HTERT RPE-1 (cell line): Measurements from ENCODE around the gene ZBTB45.
"Not testable (repeated sequence)": the region's sequence is repeated elsewhere in the genome, so short reads cannot be mapped to it uniquely, and the experiment has no call there.

ENCODE experiments used
- in situ Hi-C: fragments of 300-500 bp; cut with MboI; formaldehyde crosslinking; loops from 4 replicates; pipeline ENCODE4 v1.14.3; 2020; ENCODE audit warnings: low sequenced_read_pairs

The ZBTB45 gene

DNA sequence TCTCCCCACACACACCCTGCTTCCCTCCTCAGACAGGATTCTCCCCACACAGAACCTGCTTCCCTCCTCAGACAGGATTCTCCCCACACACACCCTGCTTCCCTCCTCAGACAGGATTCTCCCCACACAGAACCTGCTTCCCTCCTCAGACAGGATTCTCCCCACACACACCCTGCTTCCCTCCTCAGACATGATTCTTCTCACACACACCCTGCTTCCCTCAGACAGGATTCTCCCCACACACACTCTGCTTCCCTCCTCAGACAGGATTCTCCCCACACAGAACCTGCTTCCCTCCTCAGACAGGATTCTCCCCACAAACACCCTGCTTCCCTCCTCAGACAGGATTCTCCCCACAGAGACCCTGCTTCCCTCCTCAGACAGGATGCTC, 19.6 kb upstream of the ZBTB45 start:
- in situ Hi-C loops, result not testable (repeated sequence)

- in situ Hi-C loops, result no loop called here
Observed at GRCh38 chr19:58538257-58539168, 18.9 kb upstream of the ZBTB45 start.

GRCh38 chr19:58536852-58537798, 17.5 kb upstream of the ZBTB45 start:
- in situ Hi-C loops, result no loop called here

DNA sequence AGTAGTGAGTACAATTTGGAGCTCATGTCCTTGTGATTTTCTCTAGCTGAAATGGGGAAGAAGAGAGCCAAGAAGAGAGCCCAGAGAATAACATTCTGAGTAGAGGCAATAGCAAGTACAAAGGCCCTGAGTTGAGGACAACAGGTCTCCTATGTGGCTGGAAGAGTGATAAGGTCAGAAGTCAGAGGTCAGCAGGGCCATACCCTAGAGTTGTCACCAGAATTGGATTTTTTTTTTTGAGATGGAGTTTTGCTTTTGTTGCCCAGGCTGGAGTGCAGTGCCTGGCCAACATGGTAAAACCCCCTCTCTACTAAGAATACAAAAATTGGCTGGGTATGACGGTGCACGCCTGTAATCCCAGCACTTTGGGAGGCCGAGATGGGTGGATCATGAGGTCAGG, 16.2 kb upstream of the ZBTB45 start:
- in situ Hi-C loops, result no loop called here

DNA sequence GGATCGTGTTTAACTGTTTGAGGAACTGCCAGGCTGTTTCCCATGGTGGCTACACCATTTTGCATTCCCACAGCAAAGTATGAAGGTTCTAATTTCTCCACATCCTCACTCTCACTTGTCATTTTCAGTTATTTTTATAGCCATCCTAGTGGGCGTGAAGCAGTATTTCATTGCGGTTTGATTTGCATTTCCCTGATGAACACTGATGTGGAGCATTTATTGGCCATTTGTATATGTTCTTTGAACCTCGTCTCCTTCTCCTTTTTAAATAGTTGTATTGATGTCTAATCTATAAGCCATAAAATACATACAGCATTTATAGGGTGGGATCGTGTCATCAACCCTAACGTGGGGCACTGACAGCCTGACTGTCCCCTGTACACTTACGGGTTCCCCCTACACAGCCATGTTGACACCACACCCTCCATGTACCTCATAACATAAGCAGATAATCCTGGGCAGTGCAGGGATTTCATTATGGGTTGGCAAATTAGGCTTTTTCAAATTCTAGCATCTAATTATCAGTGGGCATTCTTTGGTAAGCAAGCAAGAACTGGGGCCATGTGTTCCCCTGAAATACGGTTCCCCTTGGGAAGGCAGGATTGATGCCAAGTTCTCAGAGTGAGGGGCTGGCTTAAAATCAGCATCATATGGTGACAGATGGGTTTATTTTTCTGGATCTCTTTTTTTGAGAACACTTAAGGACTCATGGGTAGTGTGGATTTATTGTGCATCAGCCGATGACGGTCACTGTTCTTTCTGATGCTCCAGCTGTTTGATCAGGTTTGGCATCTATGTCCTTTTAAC, 11.6 kb upstream of the ZBTB45 start:
- in situ Hi-C loops, result no loop called here

DNA sequence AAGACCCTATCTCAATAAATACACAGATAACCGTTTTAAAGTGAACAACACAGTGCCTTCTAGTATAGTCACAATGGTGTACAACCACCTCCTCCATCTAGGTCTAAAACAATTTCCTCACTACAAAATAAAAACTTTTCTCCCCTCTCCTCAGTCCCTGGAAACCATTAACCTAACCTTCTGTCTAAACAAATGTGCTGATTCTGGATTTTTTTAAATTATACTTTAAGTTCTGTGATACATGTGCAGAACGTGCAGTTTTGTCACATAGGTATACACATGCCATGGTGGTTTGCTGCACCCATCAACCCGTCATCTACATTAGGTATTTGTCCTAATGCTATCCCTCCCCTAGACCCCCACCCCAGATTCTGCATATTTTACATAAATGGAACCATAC, 9.8 kb upstream of the ZBTB45 start:
- in situ Hi-C loops, result no loop called here

- in situ Hi-C loops, result no loop called here
Observed at GRCh38 chr19:58522709-58523108, 3.1 kb upstream of the ZBTB45 start.

DNA sequence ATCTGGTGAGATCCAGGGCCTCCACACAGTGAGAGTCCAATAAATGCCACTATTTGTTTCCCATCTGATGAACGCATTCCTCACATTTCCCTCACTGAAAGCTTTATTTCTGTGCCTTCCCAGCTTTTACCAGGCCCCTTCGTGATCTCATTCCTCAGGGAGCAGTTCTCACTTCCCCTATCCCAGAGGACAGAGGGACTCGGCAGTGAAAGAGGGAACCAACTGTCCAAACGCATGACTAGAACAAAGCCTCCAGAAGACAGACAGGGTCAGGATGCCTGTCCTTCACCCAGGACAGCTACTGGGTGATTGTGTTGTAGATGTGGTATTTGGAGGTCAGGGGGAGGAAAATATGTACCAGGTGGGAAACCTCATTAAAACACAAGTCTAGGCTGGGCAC, 2.0 kb upstream of the ZBTB45 start:
- in situ Hi-C loops, result no loop called here

DNA sequence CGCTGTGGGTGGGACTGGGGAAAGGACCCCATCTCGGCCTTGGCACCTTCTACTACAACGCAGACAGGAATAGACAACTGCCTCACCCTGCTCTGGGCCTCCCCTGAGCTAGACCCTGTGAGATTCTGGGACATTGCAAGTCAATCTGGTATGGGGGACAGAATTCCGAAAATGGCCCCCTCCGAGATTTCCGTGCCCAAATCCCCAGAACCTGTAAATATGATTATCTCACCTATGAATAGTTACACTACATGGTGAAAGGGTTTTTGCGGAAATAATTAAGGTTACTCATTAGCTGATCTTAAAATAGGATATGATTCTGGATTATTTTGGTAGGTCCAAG, 618 bp upstream of the ZBTB45 start:
- in situ Hi-C loops, result no loop called here

GRCh38 chr19:58519087-58519354, 589 bp downstream of the ZBTB45 start:
- in situ Hi-C loops, result no loop called here

- in situ Hi-C loops, result no loop called here
Observed at GRCh38 chr19:58518256-58519086, 1.1 kb downstream of the ZBTB45 start.

DNA sequence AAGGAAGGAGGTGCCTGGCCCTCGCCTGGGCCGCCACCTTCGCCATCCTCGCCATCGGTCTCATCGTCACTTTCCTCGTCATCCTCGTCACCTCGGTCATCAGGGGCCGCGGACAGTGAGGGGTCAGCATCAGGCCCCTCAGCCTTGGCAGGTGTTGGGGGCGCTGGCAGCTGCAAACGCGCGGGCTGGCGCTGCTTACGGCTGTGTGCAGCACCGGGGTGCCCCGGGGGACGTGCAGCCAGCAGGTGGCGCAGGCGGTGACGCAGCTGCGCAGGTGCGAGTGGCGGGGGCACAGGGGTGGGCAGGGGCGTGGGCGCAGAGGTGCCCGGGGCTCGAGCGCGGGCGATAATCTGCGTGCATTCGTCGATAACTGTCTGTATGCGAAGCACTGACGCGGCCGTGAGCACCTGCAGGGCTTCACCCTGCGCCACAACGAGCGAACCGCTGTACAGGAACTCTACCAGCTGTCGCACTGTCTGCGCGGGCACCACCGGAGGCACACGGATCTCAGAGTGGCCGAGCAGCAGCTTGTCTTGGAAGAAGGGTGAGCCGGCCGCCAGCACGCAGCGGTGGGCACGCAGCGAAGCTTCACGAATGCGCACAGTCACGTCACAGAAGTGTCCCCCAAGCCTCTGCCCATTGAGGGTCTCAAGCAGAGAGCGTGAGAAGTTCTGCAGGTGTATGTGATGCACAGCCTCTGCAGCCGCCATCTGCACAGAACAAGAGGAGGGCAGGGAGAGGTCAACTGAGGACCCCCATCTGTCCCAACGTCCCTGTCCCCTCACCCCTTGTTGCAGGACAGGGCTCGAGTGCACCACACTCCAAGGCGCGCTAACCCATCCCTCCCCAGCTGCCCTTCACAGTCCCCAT, 2.4 kb downstream of the ZBTB45 start:
- in situ Hi-C loops, result no loop called here

DNA sequence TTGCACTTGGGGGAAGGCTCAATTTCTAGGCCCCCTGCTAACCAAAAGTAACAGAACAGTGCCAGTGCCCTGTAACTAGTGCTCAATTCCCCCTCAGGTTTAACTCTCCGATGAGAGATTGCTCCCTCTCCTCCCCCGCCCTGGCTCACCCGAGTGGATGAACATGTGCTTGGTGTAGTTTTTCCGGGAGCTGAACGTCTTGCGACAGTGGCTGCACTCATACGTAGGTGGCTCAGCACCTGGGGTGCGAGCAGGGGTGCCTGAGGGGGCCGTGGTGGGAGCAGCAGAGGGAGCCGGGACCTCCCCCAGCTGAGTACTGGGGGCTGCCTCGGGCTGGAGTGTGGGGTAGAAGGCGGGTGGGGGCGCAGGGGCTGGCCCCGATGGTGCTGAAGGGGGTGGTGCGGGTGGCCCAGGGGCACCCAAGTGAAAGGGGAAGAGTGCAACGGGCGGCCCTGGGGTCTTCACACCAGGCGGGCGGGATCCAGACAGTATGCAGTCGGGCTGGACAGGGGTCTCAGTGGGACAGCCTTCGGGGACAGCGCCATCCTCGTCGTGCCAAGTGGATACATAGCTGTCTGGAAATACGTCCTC, 3.3 kb downstream of the ZBTB45 start:
- in situ Hi-C loops, result no loop called here

DNA sequence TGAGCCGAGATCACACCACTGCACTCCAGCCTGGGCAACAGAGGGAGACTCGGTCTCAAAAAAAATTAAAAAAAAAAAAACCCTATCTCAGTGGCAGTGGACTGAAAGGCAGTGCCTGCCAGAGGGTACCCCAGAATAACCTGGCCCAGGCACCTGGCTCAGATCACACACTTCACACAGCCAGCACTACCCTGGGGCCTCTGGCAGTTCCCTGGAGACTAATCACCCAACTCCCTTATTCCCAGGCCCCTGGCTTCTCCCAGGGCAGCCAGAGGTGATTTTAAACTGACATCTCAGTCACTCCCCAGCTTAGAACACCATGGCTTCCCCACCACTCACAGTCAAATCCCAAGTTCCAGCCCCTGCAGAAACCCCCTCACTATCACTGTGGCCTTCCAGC, 4.4 kb downstream of the ZBTB45 start:
- in situ Hi-C loops, result no loop called here

DNA sequence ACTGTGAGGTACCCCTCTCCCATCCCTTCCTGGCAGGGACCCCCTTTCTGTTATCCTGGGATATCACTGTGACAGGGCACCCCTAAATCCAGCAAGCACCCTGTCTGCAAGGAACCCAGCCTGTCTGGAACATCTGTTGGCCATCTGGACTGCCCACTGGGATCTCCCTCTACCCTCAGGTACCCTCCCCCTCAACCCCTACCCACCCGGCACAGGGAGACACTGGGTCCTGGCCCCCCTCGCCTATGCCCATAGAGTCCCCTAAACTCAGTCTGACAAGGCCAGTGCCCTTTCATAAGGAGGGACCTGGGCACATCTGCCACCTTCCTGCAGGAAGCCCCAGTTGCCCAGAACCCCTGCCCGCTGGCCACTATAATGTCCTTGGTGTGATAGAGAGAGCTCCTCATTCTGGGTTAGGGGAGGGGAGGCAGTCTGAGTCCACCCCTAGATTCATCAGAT, 5.0 kb downstream of the ZBTB45 start:
- in situ Hi-C loops, result no loop called here

DNA sequence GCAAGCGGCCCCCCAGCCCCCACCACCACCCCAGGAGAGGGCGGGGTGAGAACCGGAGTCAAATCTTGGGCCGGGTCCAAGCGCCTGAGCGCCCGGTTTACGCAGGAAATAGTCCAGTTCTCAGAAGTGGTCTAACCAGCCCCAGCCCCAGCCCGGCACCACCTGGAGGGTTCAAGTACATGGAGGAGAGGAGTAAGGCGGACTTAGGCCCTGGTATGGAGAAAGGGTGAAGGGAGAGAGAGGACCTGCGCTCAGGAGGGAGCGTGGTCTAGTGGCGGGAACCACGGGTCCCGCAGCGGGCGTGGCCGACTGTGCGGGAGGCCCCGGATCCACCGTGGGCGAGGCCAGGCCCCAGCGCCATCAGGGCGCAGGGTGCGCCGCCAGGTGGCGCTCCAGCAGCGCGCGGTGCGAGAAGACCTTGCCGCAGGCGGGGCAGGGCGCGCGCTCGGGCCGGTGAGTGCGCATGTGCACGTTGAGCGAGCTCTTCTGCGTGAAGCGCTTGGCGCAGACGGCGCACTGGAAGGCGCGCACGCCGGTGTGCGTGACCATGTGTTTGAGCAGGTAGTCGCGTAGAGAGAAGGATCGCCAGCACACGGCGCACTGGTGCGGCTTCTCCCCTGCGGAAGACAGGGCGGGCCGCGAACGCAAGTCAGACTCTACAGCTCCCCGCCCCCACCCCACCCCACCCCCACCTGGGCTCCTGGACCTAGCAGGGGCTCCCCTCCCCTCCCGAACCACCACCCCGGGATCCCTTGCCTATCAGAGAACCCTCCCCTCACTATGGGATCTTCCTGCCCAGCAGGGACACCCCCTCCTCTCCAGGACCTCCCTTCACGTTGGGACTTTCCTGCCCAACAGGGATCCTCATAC, 5.7 kb downstream of the ZBTB45 start:
- in situ Hi-C loops, result no loop called here

- in situ Hi-C loops, result no loop called here
Observed at GRCh38 chr19:58513213-58513693, 6.4 kb downstream of the ZBTB45 start.
